ENCODE data around the gene KDF1.

The KDF1 gene, protein sequence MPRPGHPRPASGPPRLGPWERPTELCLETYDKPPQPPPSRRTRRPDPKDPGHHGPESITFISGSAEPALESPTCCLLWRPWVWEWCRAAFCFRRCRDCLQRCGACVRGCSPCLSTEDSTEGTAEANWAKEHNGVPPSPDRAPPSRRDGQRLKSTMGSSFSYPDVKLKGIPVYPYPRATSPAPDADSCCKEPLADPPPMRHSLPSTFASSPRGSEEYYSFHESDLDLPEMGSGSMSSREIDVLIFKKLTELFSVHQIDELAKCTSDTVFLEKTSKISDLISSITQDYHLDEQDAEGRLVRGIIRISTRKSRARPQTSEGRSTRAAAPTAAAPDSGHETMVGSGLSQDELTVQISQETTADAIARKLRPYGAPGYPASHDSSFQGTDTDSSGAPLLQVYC

DNA sequence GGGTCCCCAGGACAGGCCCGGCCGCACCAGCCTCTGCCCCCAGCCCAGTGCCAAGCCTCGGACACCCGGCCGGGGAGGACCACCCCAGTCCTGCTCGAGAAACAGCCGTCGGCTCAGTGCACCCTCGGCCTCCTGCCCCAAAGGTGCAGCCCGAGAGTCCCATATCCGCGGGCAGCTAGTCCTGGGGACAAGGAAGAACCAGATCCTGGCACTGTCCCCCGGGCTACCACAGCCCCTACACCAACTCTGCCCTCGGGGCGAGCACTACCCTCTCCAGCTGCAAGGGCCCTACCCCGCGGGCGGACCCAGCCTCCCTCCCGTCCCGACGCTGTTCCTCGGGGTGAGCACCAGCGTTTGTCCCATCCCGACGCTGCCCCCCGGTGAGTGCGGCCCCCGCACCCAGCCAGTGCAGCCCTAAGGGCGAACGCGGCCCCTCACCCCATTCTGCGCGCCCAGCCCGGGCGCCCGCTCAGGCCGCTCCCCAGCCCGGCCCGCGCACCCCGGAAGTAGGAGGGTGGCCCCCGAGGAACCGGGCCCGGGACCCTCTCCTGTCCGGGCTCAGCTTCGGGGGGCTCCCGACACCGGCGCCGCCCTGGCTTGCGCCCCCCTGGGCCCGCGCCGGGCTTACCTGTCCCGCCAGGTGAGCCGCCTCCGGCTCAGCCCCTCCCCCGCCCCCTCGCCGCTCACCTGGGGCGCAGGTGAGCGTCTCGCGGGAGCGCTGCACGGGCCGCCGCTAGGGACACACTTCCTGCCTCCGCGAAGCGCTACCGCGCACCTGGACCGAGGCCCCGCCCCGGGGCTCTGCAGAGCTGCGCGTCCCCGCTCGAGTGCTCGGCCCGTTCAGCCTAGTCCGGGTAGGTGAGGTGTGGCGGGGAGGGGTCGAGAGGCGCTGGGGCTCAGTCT lies at the start of gene KDF1:
Gene KDF1 (minus strand): TSS at position 747 of the 903 bp plus-strand sequence. CDS start 8,088 bp downstream, outside the sequence.
- DNase-seq (ENCODE audit: low read depth in 2 of 2), result peak in 1 of 2 donors; percentile 3

DNA sequence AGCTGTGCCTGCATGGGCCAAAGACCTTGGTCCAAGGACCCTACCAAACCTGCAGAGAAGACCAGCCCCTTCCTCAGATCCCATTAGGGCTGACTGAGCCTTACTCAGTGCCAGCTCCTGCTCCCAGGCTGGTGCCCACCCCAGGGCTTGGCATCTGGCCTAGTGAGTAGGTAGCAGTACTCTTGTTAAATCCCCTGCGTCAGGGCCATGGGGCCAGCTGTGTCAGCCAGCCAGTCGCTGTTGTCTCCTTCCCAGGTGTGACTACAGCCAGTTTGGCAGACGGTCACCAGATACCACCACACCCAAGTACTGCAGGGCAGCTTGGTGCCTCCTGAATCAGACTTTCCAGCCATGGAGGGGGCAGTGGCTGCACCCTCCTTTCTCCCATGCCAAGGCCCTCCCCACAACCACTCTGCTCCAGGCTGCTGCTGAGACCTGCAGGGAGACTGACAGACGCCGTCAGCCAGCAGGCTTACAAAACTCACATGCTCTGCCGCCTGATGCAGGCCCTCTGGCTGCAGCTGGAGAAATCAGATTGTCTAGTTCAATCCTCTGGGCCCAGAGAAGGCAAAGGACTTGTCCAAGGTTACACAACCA lies 49.4 kb upstream of the KDF1 start:
- DNase-seq (ENCODE audit: low read depth in 2 of 2), result no peak

DNA sequence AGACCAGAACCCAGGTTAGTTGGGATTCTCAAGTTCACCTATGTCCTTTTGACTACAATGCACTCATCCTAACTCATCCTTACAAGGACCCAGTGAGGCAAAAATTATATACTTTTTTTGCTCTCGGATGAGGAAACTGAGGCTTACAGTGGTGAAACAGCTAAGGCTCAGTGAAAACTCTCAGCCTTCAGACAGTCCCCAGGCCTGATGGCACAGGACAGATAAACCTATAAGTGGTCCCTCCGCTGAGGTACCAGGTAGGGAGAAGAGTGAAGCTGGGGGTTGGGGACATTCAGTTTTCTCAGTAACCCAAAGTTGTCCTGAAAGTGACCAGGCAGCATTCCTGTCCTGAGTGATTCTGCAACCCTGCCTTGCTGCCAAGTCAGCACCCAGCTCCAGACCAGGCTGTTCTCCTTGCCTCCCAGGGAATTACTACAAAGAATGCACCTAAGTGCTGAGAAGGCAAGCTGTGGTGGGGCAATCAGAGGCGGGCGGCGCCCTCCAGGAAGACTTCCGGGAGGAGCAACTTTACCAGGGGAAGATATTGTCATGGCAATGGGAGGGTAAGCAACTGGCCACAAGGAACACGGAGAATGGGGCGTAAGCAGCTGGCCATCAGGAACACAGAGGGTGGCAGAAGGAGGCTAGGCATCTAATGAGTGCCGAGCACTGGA lies 47.8 kb upstream of the KDF1 start:
- no peak for DNase-seq (ENCODE audit: low read depth in 2 of 2)

DNA sequence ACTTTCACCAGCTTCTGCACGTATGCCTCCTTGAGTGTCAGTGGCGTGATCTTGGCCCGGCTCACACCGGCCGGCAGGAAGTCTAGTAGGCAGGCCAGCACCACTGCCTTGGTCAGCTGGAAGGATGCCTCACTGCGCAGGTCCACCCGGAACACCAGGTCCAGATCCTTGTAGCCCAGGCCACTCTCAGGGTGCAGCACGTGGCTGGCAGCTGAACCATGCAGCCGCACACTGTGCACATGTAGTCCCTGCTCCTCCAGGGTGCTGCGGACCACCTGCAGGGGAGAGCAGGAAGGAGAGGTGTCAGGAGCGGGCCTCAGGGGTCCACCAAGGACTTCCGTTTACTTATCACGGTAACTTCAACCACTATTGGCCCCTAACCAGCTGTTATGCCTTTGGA lies 46.4 kb upstream of the KDF1 start:
- no peak for DNase-seq (ENCODE audit: low read depth in 2 of 2)

DNA sequence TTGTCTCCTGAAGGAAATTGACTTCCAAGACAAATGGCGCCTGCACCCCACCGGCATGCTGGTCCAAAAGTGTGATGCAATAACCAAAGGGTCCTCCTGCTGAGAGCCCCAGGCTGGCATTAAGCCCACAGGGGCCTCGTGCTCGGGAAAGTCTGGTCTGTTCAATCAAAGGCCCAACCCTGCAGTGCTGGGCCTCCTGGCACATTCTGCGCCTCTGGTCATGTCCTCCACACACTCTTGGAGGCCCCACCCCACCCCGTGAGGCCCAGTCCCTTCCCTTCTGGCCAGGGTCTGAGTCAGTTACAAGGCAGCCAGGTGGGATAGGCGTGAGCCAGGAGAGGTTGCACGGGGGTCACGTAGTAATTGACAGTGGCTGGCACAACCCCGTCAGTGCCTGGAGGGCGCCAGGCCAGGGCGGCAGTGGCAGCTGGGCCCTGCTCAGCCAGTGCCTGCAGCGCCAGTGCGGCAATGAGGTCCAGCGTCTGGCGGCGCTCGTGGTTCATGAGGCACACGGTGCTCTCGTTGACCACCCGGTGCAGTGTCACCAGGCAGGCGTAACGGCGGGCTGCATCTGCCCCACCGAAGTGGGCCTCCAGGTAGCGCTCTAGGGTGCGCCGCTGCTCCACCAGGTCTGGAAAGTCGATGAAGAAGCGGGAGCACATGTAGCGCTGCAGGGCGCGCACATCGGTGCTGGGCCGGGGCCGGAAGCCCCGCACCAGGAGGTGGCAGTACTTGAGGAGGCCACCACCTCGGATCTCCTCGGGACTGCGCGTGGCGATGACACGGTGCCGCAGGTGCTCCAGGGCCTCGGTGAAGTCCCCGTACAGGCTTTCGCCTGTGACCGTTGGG lies 45.6 kb upstream of the KDF1 start:
- no peak for DNase-seq (ENCODE audit: low read depth in 2 of 2)

DNA sequence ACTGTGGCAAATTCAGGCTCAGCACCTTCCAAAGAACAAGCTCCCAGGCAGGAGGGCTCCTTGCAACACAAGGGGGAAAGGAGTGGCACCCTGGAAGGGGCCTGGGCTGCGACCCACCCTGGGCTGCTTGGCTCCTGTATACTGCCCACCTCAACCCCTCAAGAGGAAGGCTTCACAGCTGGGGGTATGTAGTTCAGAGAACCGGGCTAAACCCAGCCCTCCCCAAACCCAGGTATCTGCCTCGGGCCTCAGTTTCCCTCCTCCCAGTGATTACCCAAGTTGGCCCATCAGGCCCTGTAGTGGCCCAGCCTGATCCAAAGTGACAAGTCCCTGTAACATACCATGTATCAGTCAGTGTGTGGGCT lies 44.9 kb upstream of the KDF1 start:
- DNase-seq (ENCODE audit: low read depth in 2 of 2), result no peak

DNA sequence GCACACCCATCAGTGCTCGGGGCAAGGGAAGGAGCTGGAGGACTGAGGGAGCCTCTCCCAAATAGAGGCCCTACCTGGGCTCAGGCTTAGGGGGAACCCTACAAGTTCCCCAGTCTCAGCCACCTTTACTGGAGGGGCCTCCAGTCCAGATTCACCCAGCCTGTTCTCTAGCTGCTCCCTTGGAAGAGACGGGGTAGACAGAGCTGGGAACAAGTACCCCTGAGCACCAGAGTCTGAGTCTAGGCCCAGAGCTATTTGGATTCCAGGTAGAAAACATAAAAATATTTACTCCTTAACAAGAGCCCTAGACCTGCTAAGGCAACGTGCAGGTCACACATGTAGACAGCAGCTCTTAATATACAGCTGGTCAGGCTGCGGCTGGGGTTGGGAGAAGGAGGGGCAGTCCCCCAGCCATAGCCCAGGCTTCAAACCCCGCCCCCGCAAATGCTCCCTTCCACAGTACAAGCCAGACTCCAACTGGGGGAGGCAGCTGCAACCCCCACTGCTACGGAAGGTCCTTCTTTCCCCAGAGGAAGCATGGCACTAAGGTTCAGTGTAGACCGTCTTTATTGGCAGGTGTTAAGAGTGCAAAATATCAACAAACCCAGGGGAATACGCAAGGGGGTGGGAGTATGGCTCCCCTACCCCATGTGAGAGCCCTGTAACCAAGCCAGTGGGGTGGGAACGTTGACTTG lies 44.4 kb upstream of the KDF1 start:
- DNase-seq (ENCODE audit: low read depth in 2 of 2), result no peak

DNA sequence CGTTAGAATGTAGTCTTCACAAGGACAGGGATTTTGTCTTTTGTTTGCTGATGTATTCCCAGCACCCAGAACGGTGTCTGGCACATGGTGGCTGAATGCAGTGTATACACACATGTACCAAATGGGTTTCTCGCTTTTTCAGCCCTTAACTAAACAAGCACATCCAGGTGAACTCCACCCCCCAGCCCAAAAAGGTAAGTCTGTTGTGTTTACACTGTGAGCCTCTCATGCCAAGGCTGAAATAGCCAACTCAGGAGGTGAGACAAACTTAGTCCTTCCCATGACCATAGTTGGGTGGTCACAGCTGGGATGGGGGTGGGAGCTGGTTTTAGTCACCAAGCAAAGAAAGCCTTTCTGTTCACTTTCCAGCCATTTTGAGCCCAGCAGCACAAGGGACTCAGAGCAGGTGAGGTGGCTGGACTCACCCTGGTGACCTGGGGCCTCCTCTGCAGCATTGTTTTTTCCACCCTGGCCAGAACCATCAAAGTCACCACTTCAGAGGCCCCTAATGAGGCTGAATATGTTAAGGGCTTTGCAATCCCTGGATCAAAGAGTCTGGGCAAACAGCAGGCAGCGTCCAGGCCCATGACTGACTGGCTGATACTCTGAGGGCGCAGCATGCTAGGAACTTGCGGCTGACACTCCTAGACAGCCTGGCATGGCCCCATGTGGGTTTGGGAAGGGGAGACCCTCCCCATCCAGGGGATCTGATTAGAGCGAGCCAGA lies 43.6 kb upstream of the KDF1 start:
- no peak for DNase-seq (ENCODE audit: low read depth in 2 of 2)

DNA sequence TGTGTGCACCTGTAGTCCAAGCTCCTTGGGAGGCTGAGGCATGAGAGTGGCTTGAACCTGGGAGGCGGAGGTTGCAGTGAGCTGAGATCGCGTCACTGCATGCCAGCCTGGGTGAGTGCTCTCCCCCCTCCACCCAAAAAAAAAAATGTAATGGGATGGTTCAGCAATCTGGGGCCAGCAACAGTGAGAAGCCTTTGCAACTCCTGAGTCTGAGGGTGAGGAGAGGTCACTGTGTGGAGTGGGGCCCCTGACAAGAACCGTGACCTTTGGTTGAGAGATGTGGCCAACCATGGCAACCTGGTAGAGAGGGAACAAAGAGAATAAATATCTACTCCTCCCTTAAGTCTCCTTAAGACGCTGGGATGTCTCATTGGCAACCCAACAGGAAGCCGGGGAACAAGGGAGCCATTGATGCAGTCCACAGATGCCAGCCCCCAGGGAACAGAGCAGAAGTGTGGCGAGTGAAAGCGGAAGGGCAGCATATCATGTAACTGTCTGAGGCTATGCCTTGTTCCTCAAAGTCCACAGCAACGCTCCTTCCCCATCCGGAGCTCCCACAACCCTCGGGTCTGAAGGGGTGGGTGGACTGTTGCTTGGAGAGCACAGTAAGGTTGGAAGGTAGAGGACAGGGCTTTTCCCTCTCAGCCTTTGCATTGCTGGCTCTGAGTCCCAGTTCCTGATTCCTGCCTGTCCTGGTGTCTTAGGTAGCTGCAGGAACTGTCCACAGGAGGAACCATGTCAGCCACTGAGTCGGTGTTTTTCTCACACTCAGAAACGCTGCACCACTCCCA lies 41.5 kb upstream of the KDF1 start:
- no peak for DNase-seq (ENCODE audit: low read depth in 2 of 2)

DNA sequence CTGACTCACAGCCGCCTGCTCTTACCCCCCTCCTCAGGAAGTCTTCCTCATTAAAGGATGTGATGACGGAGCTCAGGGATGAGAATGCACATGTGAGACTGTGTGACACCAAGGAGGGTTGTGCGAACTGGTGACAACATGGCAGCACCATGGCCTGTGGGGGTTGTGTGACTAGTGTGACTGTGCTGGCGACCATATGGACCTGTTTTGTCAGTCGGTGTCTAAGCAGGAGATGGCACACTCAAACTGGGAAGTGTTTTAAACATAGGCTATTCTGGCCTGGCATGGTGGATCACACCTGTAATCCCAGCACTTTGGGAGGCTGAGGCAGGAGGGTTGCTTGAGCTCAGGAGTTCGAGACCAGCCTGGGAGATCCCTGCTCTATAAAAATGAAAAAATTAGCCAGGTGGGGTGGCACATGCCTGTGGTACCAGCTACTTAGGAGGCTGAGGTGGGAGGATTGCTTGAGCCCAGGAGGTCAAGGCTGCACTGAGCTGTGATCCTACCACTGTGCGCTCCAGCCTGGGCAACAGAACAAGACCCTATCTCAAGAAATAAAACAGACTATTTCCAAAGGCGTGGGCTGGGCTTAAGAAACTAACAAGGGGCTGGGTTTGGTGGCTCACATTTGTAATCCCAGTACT lies 40.7 kb upstream of the KDF1 start:
- DNase-seq (ENCODE audit: low read depth in 2 of 2), result no peak

DNA sequence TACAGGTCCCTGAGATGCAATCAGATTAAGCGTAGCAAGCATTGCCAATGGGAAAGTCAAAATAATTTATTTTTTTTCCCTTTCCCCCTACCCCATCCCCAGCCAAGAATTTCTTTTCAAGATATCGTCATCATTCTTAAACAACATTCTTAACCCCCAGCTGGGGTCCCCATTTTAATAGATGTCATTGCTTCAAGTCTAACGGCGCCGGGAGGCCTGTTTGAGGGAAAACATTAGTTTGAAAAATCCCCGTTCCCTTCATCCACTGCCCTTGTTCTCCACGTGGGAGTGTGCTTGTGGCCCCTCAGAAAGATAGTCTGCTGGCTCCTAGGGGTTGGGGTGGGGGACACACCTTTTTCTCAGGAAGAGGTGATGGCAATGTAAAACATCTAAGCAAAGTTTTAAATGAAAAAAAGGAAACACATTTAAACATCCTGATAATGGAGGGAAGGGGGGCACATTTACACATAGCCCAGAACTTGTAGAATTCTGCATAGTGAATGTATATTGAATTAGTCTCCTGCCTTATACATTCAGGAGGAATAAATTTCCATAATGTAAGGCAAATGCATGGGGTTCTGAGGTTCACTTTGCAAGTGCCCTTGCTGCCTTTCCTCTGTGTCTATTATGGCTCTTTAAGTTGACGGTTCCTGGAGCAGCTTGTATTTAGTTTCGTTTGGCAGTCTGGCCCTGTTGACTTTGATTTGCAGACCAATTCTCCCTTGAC lies 40.0 kb upstream of the KDF1 start:
- DNase-seq (ENCODE audit: low read depth in 2 of 2), result no peak

DNA sequence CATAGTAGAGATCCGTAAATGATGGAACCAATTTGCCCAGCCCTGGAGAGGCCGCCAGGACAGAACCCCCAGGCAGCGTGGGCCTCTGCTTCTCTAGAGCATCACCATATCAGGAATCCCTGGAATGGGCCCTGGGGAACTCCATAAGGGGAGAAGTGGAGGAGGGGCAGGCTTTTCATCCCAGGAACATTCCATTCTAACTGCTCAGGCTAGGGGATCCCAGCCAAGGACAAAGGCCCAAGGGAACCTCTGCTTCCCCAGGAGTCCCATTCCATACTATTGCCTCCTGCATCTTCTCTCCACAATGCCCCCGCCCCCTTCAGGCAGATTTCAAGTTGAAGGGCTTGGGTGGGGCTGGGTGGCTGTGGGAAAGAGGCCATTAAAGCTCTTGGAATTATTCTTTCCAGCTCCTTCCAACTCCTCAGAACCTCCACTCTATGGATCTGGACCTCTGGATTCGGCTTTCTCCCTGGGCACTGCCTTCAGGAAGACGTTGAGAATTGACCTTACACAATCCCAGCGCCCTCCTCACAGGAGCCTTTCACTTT lies 39.2 kb upstream of the KDF1 start:
- no peak for DNase-seq (ENCODE audit: low read depth in 2 of 2)

DNA sequence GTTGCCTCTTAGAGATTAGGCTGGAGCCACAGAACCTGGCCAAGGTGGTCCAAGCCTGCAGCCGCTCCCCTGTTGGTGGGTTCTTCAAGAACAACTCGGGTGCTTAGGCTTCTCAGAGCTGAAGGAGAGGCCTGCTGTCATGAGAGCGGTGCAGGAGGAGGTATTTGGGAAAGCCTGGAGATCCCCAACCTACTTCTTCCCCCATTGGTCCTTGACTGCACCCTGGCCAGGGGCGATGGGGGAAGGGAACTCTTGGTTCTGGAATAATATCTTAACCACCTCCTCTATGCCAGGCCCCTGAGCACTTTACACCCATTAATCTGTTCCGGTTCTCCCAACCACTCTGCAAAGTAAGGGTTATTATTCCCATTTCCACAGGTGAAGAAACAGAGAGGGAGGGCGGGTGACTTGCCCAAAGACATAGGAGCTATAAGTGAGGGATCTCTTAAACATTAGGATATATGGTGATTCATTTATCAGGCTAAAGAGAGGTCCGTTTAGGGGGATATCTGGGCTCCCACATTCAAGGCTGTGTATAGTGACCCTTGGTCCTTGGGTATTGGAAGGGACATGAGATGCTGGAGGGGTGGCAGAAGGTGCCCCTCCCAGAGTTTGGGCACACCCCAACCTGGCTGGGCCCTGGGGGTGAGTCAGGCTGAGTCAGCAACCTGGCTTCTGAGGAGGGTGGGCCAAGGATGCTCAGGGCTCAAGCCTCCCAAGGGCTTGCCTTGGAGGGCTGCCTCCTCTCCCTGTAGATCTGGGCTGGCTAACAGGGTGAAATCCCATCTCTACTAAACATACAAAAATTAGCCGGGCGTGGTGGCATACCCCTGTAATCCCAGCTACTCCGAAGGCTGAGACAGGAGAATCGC lies 38.4 kb upstream of the KDF1 start:
- no peak for DNase-seq (ENCODE audit: low read depth in 2 of 2)

DNA sequence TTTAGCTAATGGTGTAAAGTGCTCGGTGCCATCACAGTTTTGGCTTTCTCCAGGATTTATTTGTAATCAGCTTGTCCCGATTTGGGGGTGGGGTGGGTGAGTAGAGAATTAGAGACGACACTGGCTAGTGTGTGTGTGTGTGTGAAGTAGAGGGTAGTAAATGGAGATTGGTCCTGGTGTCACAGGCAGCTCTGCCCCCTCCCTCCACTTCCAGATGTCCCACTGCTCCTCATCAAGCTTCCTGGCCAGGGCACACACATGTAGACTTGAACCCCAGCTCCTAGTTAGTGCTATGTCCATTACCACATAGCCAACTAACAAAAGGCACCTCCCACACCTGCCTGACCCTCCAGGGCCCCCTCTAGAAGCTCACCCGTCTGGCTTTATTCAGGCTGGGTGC lies 36.4 kb upstream of the KDF1 start:
- DNase-seq (ENCODE audit: low read depth in 2 of 2), result no peak

DNA sequence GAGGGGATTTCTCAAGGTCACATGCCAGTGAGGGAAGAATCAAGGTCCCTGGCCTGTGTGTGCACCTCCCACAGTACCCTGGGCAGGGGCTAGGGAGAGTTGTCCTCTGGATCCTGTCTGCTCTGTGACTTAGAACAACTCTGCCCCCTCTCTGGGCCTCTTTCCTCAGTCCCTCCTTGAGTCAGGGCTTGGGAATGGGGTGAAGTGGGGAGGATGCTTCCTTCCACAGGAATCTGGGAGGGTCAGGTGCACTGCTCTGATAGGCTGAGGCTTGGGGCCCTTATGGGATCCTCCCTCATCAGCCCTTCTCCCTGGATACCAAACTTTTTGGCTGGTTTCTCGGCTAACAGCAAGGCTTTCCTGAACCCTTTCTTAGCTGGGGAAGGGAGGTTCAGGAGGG lies 35.8 kb upstream of the KDF1 start:
- no peak for DNase-seq (ENCODE audit: low read depth in 2 of 2)

DNA sequence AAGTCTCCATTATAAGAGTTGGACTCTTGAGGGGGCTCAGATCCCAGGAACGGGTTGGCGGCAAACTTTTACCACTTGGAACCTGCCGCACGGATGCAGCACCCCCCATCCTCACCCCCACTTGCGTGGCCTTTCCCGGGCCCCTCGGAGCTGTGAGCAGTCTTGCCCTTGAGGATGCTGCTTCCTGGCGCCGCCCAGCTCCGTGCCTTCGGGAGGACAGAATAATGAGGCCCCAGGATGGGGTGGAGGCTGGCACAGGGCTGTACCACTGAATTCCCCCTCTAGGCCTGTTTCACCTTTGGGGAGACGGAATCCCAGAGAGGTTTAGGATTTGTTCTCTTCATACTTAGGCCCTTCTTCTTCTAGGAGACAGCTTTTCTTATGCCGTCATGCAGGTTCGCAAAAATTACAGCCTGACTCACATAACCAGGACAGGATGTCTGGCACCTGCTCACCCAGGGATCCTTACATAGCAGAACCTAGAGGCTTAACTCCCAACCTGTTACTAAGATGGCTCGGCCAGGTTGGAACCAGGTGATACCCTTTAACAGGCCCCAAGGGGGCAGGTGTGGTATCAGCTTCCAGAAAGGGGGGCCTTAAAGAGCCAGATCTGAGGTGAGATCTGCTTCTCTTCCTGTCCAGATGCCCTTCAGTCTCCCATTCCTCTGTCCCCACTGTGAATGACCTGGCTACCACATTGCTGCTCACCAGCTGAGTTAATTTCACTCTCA lies 34.7 kb upstream of the KDF1 start:
- DNase-seq (ENCODE audit: low read depth in 2 of 2), result no peak

Measured in stimulated activated CD8-positive, alpha-beta memory T cell treated with anti-CD3 and anti-CD28 coated beads, Interleukin-15, amount 100 ng/mL, for 48 hours (primary cell).